Natural killer cell (primary cell): ENCODE measurements around the gene CAPZA1. TPM values are rescaled to one million over a fixed set of nuclear protein-coding genes. Genes with fewer than 3 reads are reported as not detected.

ENCODE experiments used
- ATAC-seq, 3 donors: fragments of 150-1000 bp in 2 of 3; fragments of 200-7000 bp in 1 of 3; cut with Tn5 transposase; 1 replicate in 1 of 3; 2 replicates in 2 of 3; pipeline ENCODE4 v1.10.0; 2021; ENCODE audit warnings: mild to moderate bottlenecking in 2 of 3, moderate library complexity in 2 of 3
- DNase-seq, 2 donors: peaks; one replicate each; pipeline versions ENCODE4 v3.0.0 to v3.0.0-alpha.2; 2013 to 2021; ENCODE audit warnings: mixed read lengths in 1 of 2
- H3K27ac ChIP-seq: one replicate; pipeline ENCODE4 v1.5.1; 2013; ENCODE audit warnings: mild to moderate bottlenecking, low read length
- H3K27me3 ChIP-seq: one replicate; pipeline ENCODE4 v1.6.1; 2013; ENCODE audit warnings: low read length; ENCODE audit not compliant: control insufficient read depth, insufficient read depth
- H3K36me3 ChIP-seq: one replicate; pipeline ENCODE4 v1.6.1; 2013; ENCODE audit warnings: low read length; ENCODE audit not compliant: control insufficient read depth, insufficient read depth
- H3K4me1 ChIP-seq: one replicate; pipeline ENCODE4 v1.6.1; 2013; ENCODE audit warnings: low read length; ENCODE audit not compliant: control insufficient read depth, insufficient read depth
- H3K4me3 ChIP-seq: one replicate; pipeline ENCODE4 v1.5.1; 2013; ENCODE audit warnings: low read length
- H3K9me3 ChIP-seq: one replicate; pipeline ENCODE4 v1.6.1; 2013; ENCODE audit warnings: low read length; ENCODE audit not compliant: control insufficient read depth, insufficient read depth
- H3K27ac Mint-ChIP-seq, 2 donors: one replicate each; pipeline ENCODE4 v1.8.0; 2022; ENCODE audit warnings: mild to moderate bottlenecking in 2 of 2, mixed read lengths in 2 of 2, moderate library complexity in 1 of 2
- H3K27me3 Mint-ChIP-seq, 2 donors: one replicate each; pipeline ENCODE4 v1.8.0; 2022; ENCODE audit warnings: low read depth in 2 of 2, mixed read lengths in 2 of 2
- H3K36me3 Mint-ChIP-seq: one replicate; pipeline ENCODE4 v1.8.0; 2022; ENCODE audit warnings: mixed read lengths
- H3K4me1 Mint-ChIP-seq, 2 donors: one replicate each; pipeline ENCODE4 v1.8.0; 2022; ENCODE audit warnings: mixed read lengths in 2 of 2
- H3K4me3 Mint-ChIP-seq: one replicate; pipeline ENCODE4 v1.8.0; 2022; ENCODE audit warnings: mild to moderate bottlenecking, moderate library complexity, mixed read lengths
- H3K9me3 Mint-ChIP-seq, 2 donors: one replicate each; pipeline ENCODE4 v1.8.0; 2022; ENCODE audit warnings: mixed read lengths in 2 of 2
- CTCF ChIP-seq: fragments of 200-600 bp; IDR thresholded peaks from one replicate; pipeline ENCODE4 v1.8.0; 2022; ENCODE audit warnings: antibody characterized with exemption
- WGBS: methylation state at CpG from one replicate; pipeline ENCODE4 v1.1.7; 2013; ENCODE audit warnings: missing lambda C conversion rate; ENCODE audit not compliant: insufficient coverage; 5-methylcytosine and 5-hydroxymethylcytosine counted together
- intact Hi-C: fragments of 100-400 bp; cut with micrococcal nuclease; formaldehyde crosslinking; loops from one replicate; pipeline ENCODE4 v1.14.2; 2022
- total RNA-seq, 4 donors: library from RNA; stranded (reverse); fragments of 120-200 nt in 1 of 4; gene quantifications; one replicate each; pipeline versions ENCODE4 v1.2.3 to v1.2.4, GENCODE V29; 2013 to 2022

CAPZA1 gene
- total RNA-seq, 3 donors from 2014 or later (not counting 1 experiment from before 2014, with no cell fraction given), result 231 to 244 (median 233) TPM

- peaks cover 75 to 83% of the 10 kb centered on the region in 2 donors for H3K4me1 Mint-ChIP-seq
- H3K27ac ChIP-seq, result no peak overlapping the region
- no peaks in the 10 kb centered on the region for H3K27me3 ChIP-seq
- peak overlapping the region; percentile 90 to 93 for H3K27ac Mint-ChIP-seq
- 95% methylated on average over 8 of the region's 8 CpGs for WGBS
- intact Hi-C loops, result loop anchor here (2.0 kb wide), 1 partner anchor 29 kb away; the partner anchor contains the start of gene MOV10
- peaks cover 32% of the 10 kb centered on the region for H3K36me3 ChIP-seq
- peak overlapping the region; percentile 91 for H3K4me3 Mint-ChIP-seq
- H3K9me3 ChIP-seq, result no peaks in the 10 kb centered on the region
- H3K9me3 Mint-ChIP-seq, result no peaks in the 10 kb centered on the region
- no peaks in the 10 kb centered on the region for H3K36me3 Mint-ChIP-seq
- TF ChIP-seq CTCF, result no peak
- peaks cover 84% of the 10 kb centered on the region for H3K4me1 ChIP-seq
- ATAC-seq (no peak), DNase-seq (no peak)
- no peaks in the 10 kb centered on the region for H3K27me3 Mint-ChIP-seq
- no peak overlapping the region for H3K4me3 ChIP-seq
Observed at GRCh38 chr1:112703706-112704105, 84.1 kb downstream of the CAPZA1 start.

GRCh38 chr1:112704391-112704933 is 84.8 kb downstream of the CAPZA1 start:
- no peaks in the 10 kb centered on the region for H3K9me3 Mint-ChIP-seq

GRCh38 chr1:112704934-112705627 is 85.4 kb downstream of the CAPZA1 start:
- Histone ChIP-seq H3K4me3 (peak overlapping the region; percentile 69), H3K27ac (peak overlapping the region; percentile 70), H3K4me1 (peaks cover 74% of the 10 kb centered on the region), H3K27me3 (no peaks in the 10 kb centered on the region), H3K36me3 (peaks cover 22% of the 10 kb centered on the region), H3K9me3 (no peaks in the 10 kb centered on the region)
- Mint-ChIP-seq H3K27me3 (peaks cover 0 to 3% of the 10 kb centered on the region in 2 donors), H3K4me3 (peak overlapping the region; percentile 91), H3K9me3 (no peaks in the 10 kb centered on the region), H3K4me1 (peaks cover 65 to 69% of the 10 kb centered on the region in 2 donors), H3K36me3 (no peaks in the 10 kb centered on the region), H3K27ac (peak overlapping the region; percentile 90 to 93)
- intact Hi-C loops, result loop anchor here (2.0 to 5.0 kb wide), 2 partner anchors 30 to 203 kb away; partner anchors contain the start of gene MOV10
- ATAC-seq (peak; percentile 41 to 68 (median 65)), DNase-seq (peak; percentile 48 to 76)
- TF ChIP-seq CTCF, result no peak
- WGBS, result 8% methylated on average over 13 of the region's 13 CpGs

More at GRCh38 chr1:112704391-112704933, 84.8 kb downstream of the CAPZA1 start:
- peaks cover 80% of the 10 kb centered on the region for H3K4me1 ChIP-seq
- Mint-ChIP-seq H3K36me3 (no peaks in the 10 kb centered on the region), H3K4me3 (peak overlapping the region; percentile 91), H3K27ac (peak overlapping the region; percentile 90 to 93), H3K4me1 (peaks cover 72 to 75% of the 10 kb centered on the region in 2 donors), H3K27me3 (peaks cover 0 to 1% of the 10 kb centered on the region in 2 donors)
- WGBS, result 27% methylated on average over 7 of the region's 7 CpGs
- no peaks in the 10 kb centered on the region for H3K9me3 ChIP-seq
- no peak for TF ChIP-seq CTCF
- ATAC-seq, result no peak
- peak overlapping the region; percentile 69 for H3K4me3 ChIP-seq
- no peaks in the 10 kb centered on the region for H3K27me3 ChIP-seq
- H3K27ac ChIP-seq, result peak overlapping the region; percentile 70
- H3K36me3 ChIP-seq, result peaks cover 28% of the 10 kb centered on the region
- peak in 1 of 2 donors; percentile 35 for DNase-seq
- intact Hi-C loops, result loop anchor here (2.0 kb wide), 1 partner anchor 30 kb away; the partner anchor contains the start of gene MOV10
